Adrenal gland (tissue), 12 donors: ENCODE results near the gene FSTL5. TPM values are rescaled to one million over a fixed set of nuclear protein-coding genes. Genes with fewer than 3 reads are reported as not detected.

Experiments used
- DNase-seq, 7 donors: peaks; one replicate each; pipeline ENCODE4 v3.0.0-alpha.2; 2019 to 2020
- H3K27ac ChIP-seq, 5 donors: fragments of 200-600 bp; sonication (generic) in 4 of 5; 1 replicate in 3 of 5; 2 replicates in 2 of 5; pipeline versions ENCODE4 v1.5.1 to v1.8.0; 2016 to 2020; ENCODE audit warnings: mild to moderate bottlenecking in 1 of 5
- H3K27me3 ChIP-seq: fragments of 200-600 bp; 2 replicates; pipeline ENCODE4 v1.8.0; 2021
- H3K36me3 ChIP-seq, 2 donors: fragments of 200-600 bp; replicated peaks in 1 of 2; 1 replicate in 1 of 2; 2 replicates in 1 of 2; pipeline versions ENCODE4 v1.5.1 to v1.8.0; 2018 to 2022
- H3K4me1 ChIP-seq, 2 donors: fragments of 200-600 bp; replicated peaks in 1 of 2; 1 replicate in 1 of 2; 2 replicates in 1 of 2; pipeline versions ENCODE4 v1.5.1 to v1.8.0; 2018 to 2021
- H3K4me3 ChIP-seq, 4 donors: fragments of 200-600 bp; sonication (generic) in 3 of 4; one replicate each; pipeline ENCODE4 v1.5.1; 2016 to 2018
- H3K9me3 ChIP-seq, 3 donors: fragments of 200-600 bp; sonication (generic) in 1 of 3; replicated peaks in 1 of 3; 1 replicate in 2 of 3; 2 replicates in 1 of 3; pipeline versions ENCODE4 v1.5.1 to v1.8.0; 2016 to 2021
- CTCF ChIP-seq, 6 experiments: fragments of 450-650 bp in 4 of 6; fragments of 200-600 bp in 2 of 6; sonication (generic) in 1 of 6; IDR thresholded peaks; 1 replicate in 5 of 6; 2 replicates in 1 of 6; pipeline versions ENCODE4 v1.5.1 to v1.8.0; 2016 to 2021; ENCODE audit warnings: antibody characterized with exemption in 6 of 6, mild to moderate bottlenecking in 2 of 6, moderate library complexity in 1 of 6
- POLR2A ChIP-seq, 2 donors: fragments of 450-650 bp; IDR thresholded peaks; one replicate each; pipeline ENCODE4 v1.6.1; 2017; ENCODE audit warnings: antibody characterized with exemption in 2 of 2, mild to moderate bottlenecking in 2 of 2, moderate library complexity in 1 of 2
- WGBS, 4 donors: extraction: QIAGEN DNeasy Blood & Tissue Kit in 2 of 4; methylation state at CpG; one replicate each; pipeline versions ENCODE4 v1.1.5 to v1.1.7; 2013 to 2017; 5-methylcytosine and 5-hydroxymethylcytosine counted together
- intact Hi-C, 2 donors: fragments of 100-400 bp; cut with DNase I; formaldehyde crosslinking; loops; one replicate each; pipeline versions ENCODE4 v1.14.1 to v1.15.0; 2022 to 2023
- polyA plus RNA-seq, 3 donors: library from polyadenylated mRNA; stranded (reverse); fragments of 200-250 nt in 2 of 3; fragments of 350-450 nt in 1 of 3; fragmentation: Illumina TruSeq in 1 of 3; extraction: RNeasy Lipid Tissue Mini Kit (QIAGEN cat#74804) in 1 of 3; gene quantifications; one replicate each; pipeline ENCODE4 v1.2.3, GENCODE V29; 2013 to 2014
- total RNA-seq, 9 donors: library from RNA; depleted of rRNA in 4 of 9; stranded (reverse); fragments of >200 nt in 4 of 9; fragments of 120-200 nt in 1 of 9; fragmentation: NEBNext Ultra II Directional in 1 of 9; extraction: Animal tissue kit (Norgen Biotek cat#: 25700) in 1 of 9; gene quantifications; one replicate each; pipeline versions ENCODE4 v1.1.0 to v1.2.4, GENCODE V29; 2013 to 2023
- donor health status: healthy with polysubstance abuse.
- donor health status: Bipolar disorder and iron deficiency.
- donor health status: DM: yes; HTN: yes; CAD: no.
- donor health status: DM: no; HTN: no; CAD: no.
- donor health status: DM: no; HTN: no; CAD: no.
- donor health status: DM: yes; HTN: yes; CAD: no.

The FSTL5 gene
- total and polyA plus RNA-seq, 12 donors = 0.10 to 7.7 (median 0.64) TPM; not detected in 3

DNA sequence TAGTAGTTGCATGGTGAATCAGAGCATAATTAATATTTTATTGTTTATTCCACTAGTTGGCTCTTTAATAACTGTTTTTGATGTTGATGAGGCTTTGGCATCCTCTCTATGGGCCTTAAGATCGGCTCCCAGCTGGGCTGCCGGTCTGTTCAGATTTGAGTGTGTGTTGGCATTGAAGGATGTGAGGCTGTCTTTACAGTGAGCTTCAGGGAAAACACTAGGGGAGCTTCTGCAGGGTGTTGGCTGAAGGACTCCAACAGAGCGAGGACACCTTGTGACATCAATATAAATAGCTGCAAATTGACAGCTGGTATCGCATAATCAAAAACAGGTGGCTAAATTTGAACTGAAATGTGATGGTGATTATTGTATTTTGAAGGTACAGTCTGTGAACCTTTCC is 322.0 kb downstream of the FSTL5 start:
- Histone ChIP-seq H3K4me3 (no peak overlapping the region), H3K4me1 (no peaks in the 10 kb centered on the region), H3K36me3 (no peaks in the 10 kb centered on the region), H3K9me3 (no peaks in the 10 kb centered on the region), H3K27me3 (no peaks in the 10 kb centered on the region), H3K27ac (no peak overlapping the region)
- no peak for DNase-seq
- WGBS, 4 donors = 64 to 73% (median 69%) methylated on average over 4 of the region's 4 CpGs
- intact Hi-C loops = no loop called here
- TF ChIP-seq POLR2A (IDR thresholded peaks at IDR 0.05) = no peak
- no peak for TF ChIP-seq CTCF (IDR thresholded peaks at IDR 0.05)

- Histone ChIP-seq H3K27ac (no peak overlapping the region), H3K9me3 (no peaks in the 10 kb centered on the region), H3K4me1 (no peaks in the 10 kb centered on the region), H3K27me3 (no peaks in the 10 kb centered on the region), H3K36me3 (no peaks in the 10 kb centered on the region), H3K4me3 (no peak overlapping the region)
- DNase-seq = no peak
- intact Hi-C loops = no loop called here
- TF ChIP-seq CTCF (IDR thresholded peaks at IDR 0.05) = no peak
- TF ChIP-seq POLR2A (IDR thresholded peaks at IDR 0.05) = no peak
These were observed 334.2 kb downstream of the FSTL5 start for GRCh38 chr4:161829591-161829990.

DNA sequence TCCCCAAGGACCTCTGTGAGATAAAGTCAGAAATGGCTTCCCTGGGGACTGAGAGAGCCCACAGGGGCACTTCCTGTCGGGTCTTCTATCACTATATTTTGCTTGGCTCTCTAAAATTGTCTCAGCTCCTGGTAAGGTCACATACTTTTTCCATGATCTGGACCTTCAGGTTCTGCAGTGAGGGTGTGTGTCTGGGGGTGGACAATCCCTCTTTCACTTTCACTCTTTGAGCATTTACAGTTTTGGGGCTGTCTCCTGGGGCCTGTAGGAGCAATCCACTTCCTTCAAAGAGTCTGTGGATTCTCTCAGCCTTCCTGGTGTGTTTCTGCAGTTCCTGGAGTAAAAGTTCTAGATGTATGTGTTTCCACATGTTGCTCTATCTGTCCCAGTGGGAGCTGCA is 335.7 kb downstream of the FSTL5 start:
- no peak for DNase-seq
- Histone ChIP-seq H3K36me3 (no peaks in the 10 kb centered on the region), H3K9me3 (no peaks in the 10 kb centered on the region), H3K27me3 (no peaks in the 10 kb centered on the region), H3K4me3 (no peak overlapping the region), H3K27ac (no peak overlapping the region), H3K4me1 (no peaks in the 10 kb centered on the region)
- TF ChIP-seq POLR2A (IDR thresholded peaks at IDR 0.05) (no peak), CTCF (IDR thresholded peaks at IDR 0.05) (no peak)
- intact Hi-C loops = no loop called here
- 25 to 50% (median 39%) methylated on average over 1 of the region's 1 CpG for WGBS, 4 donors

DNA sequence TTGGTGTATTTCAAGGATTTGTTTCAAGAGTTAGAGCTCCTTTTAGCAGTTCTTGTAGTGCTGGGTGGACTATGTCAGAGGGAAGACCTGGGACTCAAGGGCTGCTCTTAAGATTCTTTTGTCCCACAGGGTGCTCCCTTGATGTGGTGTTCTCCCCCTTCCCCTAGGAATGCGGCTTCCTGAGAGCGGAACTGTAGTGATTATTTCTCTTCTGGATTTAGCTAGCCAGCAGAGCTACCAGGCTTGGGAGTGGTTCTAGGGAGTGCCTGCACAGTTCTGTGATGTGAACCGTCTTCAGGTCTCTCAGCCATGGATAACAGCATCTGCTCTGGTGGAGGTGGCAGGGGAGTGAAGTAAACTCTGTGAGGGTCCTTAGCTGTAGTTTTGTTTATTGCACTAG is 336.8 kb downstream of the FSTL5 start:
- H3K4me1 ChIP-seq = no peaks in the 10 kb centered on the region
- no peak for TF ChIP-seq POLR2A (IDR thresholded peaks at IDR 0.05)
- TF ChIP-seq CTCF (IDR thresholded peaks at IDR 0.05) = no peak
- intact Hi-C loops = no loop called here
- no peaks in the 10 kb centered on the region for H3K9me3 ChIP-seq
- no peaks in the 10 kb centered on the region for H3K36me3 ChIP-seq
- no peak for DNase-seq
- no peak overlapping the region for H3K27ac ChIP-seq
- no peaks in the 10 kb centered on the region for H3K27me3 ChIP-seq
- 78 to 90% (median 89%) methylated on average over 2 to 3 of the region's 3 CpGs for WGBS, 4 donors
- H3K4me3 ChIP-seq = no peak overlapping the region
